ENCODE results near the gene IGSF22. TPM values are rescaled to one million over a fixed set of nuclear protein-coding genes. Genes with fewer than 3 reads are reported as not detected.
A peak's percentile ranks its signal among the peaks of the same experiment; 100 is the strongest.

IGSF22 gene
- total and polyA plus RNA-seq, 8 donors = 0.52 to 2.1 (median 1.2) TPM

DNA sequence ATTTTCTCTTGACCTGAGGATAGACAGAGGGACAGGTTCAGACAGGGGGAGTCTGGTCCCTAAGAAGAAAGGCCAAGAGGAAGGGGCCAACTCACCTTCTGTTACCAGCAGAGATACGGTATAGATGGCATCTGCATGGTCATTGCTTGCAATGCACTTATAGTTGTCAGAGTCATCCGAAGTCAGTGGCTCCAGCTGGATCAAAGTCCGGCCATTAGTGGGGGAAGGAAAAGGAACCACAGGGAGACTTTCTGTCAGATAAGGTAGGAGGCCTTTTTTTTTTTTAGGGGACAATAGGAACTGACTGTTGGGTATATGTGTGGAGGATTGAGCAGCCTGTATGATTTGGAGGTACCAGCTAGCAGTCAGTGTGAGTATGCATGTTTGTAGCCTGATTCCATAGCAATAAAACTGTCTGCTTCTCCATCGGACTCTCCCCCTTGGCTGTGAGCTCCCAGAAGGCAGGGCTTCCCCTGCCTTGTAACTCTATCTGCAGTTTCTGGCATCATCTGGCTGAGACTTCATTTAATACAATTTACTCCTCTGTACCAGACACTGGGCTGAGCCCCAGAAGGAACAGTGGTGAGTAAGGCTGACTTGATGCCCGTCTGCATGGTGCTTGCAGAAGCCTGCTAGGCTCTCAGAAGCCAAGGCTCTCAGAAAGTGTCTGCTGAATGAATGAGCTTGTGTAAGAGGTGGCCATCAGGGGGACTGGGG is 5.7 kb downstream of the IGSF22 start:
- Histone ChIP-seq H3K27me3 (peaks cover 0 to 12% of the 10 kb centered on the region in 2 donors), H3K9me3 (no peaks in the 10 kb centered on the region), H3K4me1 (peaks cover 0 to 16% of the 10 kb centered on the region in 2 donors), H3K4me3 (no peak overlapping the region), H3K36me3 (no peaks in the 10 kb centered on the region), H3K27ac (peak overlapping the region in 1 of 2 donors; percentile 54)
- TF ChIP-seq CTCF (IDR thresholded peaks at IDR 0.05) = no peak
- ATAC-seq (no peak), DNase-seq (peak in 1 of 4 donors; percentile 28)
- intact Hi-C loops (cut with DNase I) = no loop called here

DNA sequence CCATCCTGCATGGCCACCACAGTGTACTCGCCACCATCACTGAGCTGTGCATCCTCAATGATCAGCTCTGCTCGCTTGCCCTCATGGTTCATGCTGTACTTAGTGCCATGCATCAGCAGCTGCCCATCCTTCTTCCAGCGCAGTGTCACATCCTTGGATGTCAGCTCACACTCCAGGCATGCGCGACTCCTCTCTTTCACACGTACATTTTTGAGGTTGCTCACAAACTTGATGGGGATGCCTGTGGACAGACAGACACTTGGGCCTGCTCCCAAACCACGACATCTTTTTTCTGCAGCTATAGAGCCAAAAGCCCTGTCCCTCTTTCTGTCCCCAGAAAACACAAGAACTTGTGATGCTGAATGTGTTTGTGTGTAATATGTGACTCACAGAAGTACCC is 10.5 kb downstream of the IGSF22 start:
- no peak for ATAC-seq

GRCh38 chr11:18714443-18714780 is 11.6 kb downstream of the IGSF22 start:
- no peaks in the 10 kb centered on the region for H3K36me3 ChIP-seq
- no peaks in the 10 kb centered on the region for H3K27me3 ChIP-seq
- ATAC-seq (no peak), DNase-seq (no peak)
- H3K4me1 ChIP-seq = no peaks in the 10 kb centered on the region
- intact Hi-C loops (cut with DNase I) = no loop called here
- no peak overlapping the region for H3K27ac ChIP-seq
- TF ChIP-seq CTCF (IDR thresholded peaks at IDR 0.05) = no peak
- H3K9me3 ChIP-seq = no peaks in the 10 kb centered on the region
- H3K4me3 ChIP-seq = no peak overlapping the region

More for the DNA sequence above, 10.5 kb downstream of the IGSF22 start:
- Histone ChIP-seq H3K27me3 (peaks cover 0 to under 1% of the 10 kb centered on the region in 2 donors), H3K27ac (no peak overlapping the region), H3K4me3 (no peak overlapping the region), H3K4me1 (no peaks in the 10 kb centered on the region), H3K36me3 (no peaks in the 10 kb centered on the region), H3K9me3 (no peaks in the 10 kb centered on the region)
- no peak for TF ChIP-seq CTCF (IDR thresholded peaks at IDR 0.05)
- no peak for DNase-seq
- intact Hi-C loops (cut with DNase I) = no loop called here

DNA sequence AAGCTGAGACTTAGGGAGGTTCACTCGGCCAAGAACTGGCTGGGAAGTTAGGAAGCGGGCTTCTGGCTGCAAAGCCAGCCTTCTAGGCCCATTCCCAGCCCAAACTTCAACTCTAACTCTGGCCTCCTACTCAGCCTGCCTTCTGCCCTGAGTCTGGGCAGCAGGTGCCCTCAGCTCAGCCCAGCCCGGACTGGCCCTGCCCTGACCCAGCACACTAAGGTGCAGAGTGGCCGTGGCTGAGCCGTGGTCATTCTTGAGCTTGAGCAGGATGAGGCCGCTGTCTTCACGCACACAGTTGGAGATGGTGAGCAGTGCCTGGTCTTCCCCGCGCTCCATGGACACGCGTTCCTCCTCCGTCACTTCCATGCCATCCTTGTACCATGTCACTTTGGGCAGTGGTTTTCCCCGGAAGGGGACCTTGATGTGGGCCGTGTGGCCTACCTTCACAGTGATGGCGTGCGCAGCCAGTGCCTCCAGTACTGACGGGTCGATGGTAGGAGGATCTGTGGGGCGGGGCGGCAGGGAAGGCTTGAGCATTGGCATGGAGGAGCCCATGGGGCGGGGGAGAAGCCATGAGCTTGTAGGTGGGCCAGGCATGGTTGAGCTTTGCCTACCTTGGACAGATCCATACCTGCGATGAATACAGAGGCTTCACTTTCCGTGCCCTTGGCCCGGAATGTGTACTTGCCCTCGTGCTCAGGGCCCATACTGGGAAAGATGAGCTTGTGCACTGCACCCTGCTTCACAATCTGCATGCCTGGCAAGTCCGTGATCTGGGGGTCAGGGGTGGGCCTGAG is 12.1 kb downstream of the IGSF22 start:
- H3K4me1 ChIP-seq = no peaks in the 10 kb centered on the region
- no peak overlapping the region for H3K27ac ChIP-seq
- no peaks in the 10 kb centered on the region for H3K36me3 ChIP-seq
- intact Hi-C loops (cut with DNase I) = no loop called here
- H3K4me3 ChIP-seq = no peak overlapping the region
- no peaks in the 10 kb centered on the region for H3K27me3 ChIP-seq
- ATAC-seq = no peak
- DNase-seq = no peak
- H3K9me3 ChIP-seq = no peaks in the 10 kb centered on the region
- TF ChIP-seq CTCF (IDR thresholded peaks at IDR 0.05) = no peak

DNA sequence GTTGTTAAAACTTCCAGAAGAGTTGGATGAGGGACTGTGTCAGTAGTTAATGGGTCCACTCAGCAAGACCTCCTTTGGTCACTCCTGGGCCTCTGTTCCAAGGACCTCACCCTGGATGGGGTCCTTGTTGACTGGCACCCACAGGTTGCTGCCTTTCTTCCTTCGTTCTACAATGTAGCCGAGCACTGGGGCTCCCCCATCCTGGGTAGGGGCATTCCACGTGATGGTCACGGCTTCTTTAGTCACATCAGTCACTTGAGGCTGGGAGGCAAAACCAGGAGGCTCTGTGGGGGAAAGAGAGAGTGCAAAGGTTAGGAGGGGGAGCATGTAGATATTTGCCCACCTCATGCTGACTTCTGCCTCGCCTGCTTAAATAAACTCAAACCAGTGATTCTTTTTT is 15.4 kb downstream of the IGSF22 start:
- H3K4me3 ChIP-seq = no peak overlapping the region
- DNase-seq (no peak), ATAC-seq (no peak)
- no peaks in the 10 kb centered on the region for H3K9me3 ChIP-seq
- no peak overlapping the region for H3K27ac ChIP-seq
- no peaks in the 10 kb centered on the region for H3K36me3 ChIP-seq
- intact Hi-C loops (cut with DNase I) = no loop called here
- H3K27me3 ChIP-seq = peaks cover 0 to 20% of the 10 kb centered on the region in 2 donors
- peaks cover 3 to 5% of the 10 kb centered on the region in 2 donors for H3K4me1 ChIP-seq
- no peak for TF ChIP-seq CTCF (IDR thresholded peaks at IDR 0.05)

Data from left lung (tissue), 10 donors.